ENCODE data around the gene TGFBR3L.

Gene TGFBR3L

DNA sequence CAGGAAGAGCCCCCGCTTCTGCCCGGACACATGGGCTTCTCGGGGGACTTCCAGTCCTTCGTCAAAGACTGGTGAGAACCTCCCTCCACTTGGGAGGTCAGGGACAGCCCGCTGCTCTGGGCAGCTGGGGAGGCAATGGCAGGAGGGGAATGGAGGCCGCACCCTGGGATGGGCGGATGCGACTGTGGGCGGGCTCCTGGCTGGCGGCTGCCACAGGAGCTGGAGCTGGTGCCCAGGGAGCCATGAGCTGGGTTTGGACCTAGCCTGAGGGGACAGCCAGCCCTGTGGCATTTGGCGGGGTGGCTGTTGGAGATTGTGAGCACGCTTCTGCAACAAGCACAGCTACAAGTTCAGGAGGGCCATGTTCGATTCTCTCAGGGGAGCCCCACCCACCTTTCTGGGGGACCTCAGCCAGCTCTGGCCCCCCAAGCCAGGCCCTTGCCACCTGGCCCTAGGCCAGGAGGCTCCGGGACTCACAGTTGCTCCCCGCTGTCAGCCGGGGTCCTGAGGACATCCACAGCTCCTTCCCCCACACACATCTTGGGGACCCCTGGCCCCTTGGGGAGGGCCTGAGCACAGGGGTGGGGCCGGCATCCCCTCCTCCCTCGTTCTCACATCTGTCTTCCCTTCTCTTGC lies 3.0 kb upstream of the TGFBR3L start:
- ATAC-seq: no peak
- TF ChIP-seq TCF4 (CRISPR knock-in tag; IDR thresholded peaks at IDR 0.05; ENCODE audit: borderline replicate concordance): no peak
- no peak for TF ChIP-seq ZFP3 (CRISPR knock-in tag; IDR thresholded peaks at IDR 0.05)
- no peak for TF ChIP-seq ESRRG (CRISPR knock-in tag; IDR thresholded peaks at IDR 0.05)
- TF ChIP-seq, protein P1, sequence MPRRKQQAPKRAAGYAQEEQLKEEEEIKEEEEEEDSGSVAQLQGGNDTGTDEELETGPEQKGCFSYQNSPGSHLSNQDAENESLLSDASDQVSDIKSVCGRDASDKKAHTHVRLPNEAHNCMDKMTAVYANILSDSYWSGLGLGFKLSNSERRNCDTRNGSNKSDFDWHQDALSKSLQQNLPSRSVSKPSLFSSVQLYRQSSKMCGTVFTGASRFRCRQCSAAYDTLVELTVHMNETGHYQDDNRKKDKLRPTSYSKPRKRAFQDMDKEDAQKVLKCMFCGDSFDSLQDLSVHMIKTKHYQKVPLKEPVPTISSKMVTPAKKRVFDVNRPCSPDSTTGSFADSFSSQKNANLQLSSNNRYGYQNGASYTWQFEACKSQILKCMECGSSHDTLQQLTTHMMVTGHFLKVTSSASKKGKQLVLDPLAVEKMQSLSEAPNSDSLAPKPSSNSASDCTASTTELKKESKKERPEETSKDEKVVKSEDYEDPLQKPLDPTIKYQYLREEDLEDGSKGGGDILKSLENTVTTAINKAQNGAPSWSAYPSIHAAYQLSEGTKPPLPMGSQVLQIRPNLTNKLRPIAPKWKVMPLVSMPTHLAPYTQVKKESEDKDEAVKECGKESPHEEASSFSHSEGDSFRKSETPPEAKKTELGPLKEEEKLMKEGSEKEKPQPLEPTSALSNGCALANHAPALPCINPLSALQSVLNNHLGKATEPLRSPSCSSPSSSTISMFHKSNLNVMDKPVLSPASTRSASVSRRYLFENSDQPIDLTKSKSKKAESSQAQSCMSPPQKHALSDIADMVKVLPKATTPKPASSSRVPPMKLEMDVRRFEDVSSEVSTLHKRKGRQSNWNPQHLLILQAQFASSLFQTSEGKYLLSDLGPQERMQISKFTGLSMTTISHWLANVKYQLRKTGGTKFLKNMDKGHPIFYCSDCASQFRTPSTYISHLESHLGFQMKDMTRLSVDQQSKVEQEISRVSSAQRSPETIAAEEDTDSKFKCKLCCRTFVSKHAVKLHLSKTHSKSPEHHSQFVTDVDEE (CRISPR knock-in tag; IDR thresholded peaks at IDR 0.05): no peak
- TF ChIP-seq PPARA (CRISPR knock-in tag; IDR thresholded peaks at IDR 0.05; ENCODE audit: borderline replicate concordance): no peak
- TF ChIP-seq ZFP30 (CRISPR knock-in tag; IDR thresholded peaks at IDR 0.05): no peak
- no peak for TF ChIP-seq ZC3H10 (CRISPR knock-in tag; IDR thresholded peaks at IDR 0.05)

DNA sequence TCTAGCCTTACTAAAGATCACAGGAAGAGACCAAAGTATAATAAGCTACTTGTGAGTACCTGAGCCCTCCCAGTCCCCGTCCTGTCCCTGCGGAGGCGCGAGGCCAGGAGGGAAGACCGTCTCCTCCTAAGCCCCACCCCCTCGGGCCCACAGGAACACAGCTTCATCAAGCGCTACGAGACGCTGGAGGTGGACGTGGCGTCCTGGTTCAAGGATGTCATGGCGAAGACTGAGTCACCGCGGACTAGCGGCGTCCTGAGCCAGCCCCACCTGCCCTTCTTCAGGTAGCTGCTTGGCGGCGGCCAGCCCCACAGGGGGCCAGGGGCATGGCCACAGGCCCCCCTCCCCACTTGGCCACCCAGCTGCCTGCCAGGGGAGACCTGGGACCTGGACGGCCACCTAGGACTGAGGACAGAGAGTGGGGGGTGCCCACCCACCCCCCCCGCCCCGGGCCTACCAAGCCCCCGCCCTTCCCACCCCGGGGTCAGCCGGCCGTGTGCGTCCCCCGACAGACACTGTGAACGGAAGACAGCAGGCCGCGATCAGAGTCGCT lies 2.4 kb upstream of the TGFBR3L start:
- ATAC-seq: no peak
- TF ChIP-seq ZNF70 (CRISPR knock-in tag; IDR thresholded peaks at IDR 0.05) (no peak), ZC3H10 (CRISPR knock-in tag; IDR thresholded peaks at IDR 0.05) (no peak)

DNA sequence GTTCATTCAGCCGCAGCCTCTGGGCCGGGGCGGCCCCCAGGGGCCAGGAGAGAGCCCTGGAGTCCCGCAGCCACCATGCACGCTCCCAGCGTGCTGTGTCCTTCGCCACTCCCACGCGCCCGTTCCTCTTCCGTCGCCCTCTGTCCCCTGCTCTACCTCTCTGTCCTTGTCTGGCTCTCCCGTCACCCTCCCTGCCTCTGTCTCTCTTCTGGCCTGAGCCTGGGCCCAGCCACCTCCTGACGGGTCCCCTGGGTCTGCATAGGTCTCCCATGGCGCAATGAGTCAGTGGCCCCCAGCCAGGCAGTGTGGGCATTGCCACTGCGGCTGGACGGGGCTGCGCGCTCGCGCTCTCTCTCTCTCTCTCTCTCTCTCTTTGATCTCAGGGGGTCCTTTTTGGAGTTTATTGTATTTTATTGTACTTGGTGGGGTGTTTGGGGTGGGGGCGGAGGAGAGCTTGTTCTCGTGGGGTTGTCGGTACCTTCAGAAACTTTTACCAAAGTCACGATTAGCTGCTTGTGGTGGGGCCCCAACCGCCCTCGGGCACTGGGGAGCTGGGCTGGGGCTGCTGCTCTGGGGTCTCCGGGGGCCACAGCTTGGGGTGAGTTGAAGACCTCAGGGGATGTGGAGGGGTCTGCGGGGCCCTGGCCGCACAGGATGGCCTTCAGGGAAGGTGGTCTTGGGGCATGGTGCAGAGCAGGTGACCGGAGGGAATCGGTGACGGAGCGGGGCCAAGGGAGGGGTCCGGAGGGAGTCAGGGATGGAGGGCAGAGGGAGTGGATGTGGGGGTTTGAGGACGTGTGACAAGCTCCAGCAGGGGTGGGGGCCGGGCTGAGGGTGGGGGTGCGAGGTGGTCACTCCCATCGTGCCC lies 1.7 kb upstream of the TGFBR3L start:
- TF ChIP-seq OSR1 (CRISPR knock-in tag; IDR thresholded peaks at IDR 0.05) (no peak), CSDC2 (CRISPR knock-in tag; IDR thresholded peaks at IDR 0.05) (no peak), TCF4 (CRISPR knock-in tag; IDR thresholded peaks at IDR 0.05; ENCODE audit: borderline replicate concordance) (no peak), ZNF8 (CRISPR knock-in tag; IDR thresholded peaks at IDR 0.05) (no peak), PPARA (CRISPR knock-in tag; IDR thresholded peaks at IDR 0.05; ENCODE audit: borderline replicate concordance) (no peak), ISL1 (CRISPR knock-in tag; IDR thresholded peaks at IDR 0.05) (no peak), SNAI2 (CRISPR knock-in tag; IDR thresholded peaks at IDR 0.05) (no peak)
- TF ChIP-seq, protein P2, sequence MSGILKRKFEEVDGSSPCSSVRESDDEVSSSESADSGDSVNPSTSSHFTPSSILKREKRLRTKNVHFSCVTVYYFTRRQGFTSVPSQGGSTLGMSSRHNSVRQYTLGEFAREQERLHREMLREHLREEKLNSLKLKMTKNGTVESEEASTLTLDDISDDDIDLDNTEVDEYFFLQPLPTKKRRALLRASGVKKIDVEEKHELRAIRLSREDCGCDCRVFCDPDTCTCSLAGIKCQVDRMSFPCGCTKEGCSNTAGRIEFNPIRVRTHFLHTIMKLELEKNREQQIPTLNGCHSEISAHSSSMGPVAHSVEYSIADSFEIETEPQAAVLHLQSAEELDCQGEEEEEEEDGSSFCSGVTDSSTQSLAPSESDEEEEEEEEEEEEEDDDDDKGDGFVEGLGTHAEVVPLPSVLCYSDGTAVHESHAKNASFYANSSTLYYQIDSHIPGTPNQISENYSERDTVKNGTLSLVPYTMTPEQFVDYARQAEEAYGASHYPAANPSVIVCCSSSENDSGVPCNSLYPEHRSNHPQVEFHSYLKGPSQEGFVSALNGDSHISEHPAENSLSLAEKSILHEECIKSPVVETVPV (CRISPR knock-in tag; IDR thresholded peaks at IDR 0.05): no peak
- no peak for ATAC-seq

DNA sequence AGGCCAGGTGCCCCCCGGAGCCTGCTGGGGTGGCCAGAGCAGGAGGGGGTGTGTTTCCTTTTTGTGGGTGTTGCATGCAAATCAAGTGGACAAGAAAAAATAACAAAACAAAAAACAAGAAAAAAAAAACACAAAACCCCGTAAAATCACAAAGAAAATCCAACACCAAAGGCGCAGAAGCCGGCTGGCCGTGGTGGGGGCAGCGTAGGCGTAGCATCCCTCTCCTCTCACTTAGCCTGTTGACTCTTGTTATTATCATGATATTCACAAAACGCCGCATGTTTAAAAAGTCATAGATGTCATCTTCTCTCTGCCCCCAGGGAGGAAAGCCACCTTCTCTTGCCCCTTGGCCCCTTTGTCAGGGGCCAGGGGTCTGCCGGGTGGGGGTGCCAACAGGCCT lies 978 bp upstream of the TGFBR3L start:
- ATAC-seq: no peak
- TF ChIP-seq ISL1 (CRISPR knock-in tag; IDR thresholded peaks at IDR 0.05) (no peak), GLIS3 (CRISPR knock-in tag; IDR thresholded peaks at IDR 0.05) (no peak), ZNF565 (CRISPR knock-in tag; conservative IDR thresholded peaks at IDR 0.05; ENCODE audit: low read depth) (no peak), TOX (CRISPR knock-in tag; IDR thresholded peaks at IDR 0.05; ENCODE audit: borderline replicate concordance) (no peak), CSDC2 (CRISPR knock-in tag; IDR thresholded peaks at IDR 0.05) (no peak), ESRRG (CRISPR knock-in tag; IDR thresholded peaks at IDR 0.05) (no peak), OSR1 (CRISPR knock-in tag; IDR thresholded peaks at IDR 0.05) (no peak), RARB (CRISPR knock-in tag; IDR thresholded peaks at IDR 0.05) (no peak), ZNF70 (CRISPR knock-in tag; IDR thresholded peaks at IDR 0.05) (no peak), TCF4 (CRISPR knock-in tag; IDR thresholded peaks at IDR 0.05; ENCODE audit: borderline replicate concordance) (no peak)
- TF ChIP-seq, protein P1 (CRISPR knock-in tag; IDR thresholded peaks at IDR 0.05): no peak
- TF ChIP-seq, protein P3, sequence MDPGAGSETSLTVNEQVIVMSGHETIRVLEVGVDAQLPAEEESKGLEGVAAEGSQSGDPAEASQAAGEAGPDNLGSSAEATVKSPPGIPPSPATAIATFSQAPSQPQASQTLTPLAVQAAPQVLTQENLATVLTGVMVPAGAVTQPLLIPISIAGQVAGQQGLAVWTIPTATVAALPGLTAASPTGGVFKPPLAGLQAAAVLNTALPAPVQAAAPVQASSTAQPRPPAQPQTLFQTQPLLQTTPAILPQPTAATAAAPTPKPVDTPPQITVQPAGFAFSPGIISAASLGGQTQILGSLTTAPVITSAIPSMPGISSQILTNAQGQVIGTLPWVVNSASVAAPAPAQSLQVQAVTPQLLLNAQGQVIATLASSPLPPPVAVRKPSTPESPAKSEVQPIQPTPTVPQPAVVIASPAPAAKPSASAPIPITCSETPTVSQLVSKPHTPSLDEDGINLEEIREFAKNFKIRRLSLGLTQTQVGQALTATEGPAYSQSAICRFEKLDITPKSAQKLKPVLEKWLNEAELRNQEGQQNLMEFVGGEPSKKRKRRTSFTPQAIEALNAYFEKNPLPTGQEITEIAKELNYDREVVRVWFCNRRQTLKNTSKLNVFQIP (CRISPR knock-in tag; IDR thresholded peaks at IDR 0.05; ENCODE audit: borderline replicate concordance, low read depth): no peak
- TF ChIP-seq, protein P4, sequence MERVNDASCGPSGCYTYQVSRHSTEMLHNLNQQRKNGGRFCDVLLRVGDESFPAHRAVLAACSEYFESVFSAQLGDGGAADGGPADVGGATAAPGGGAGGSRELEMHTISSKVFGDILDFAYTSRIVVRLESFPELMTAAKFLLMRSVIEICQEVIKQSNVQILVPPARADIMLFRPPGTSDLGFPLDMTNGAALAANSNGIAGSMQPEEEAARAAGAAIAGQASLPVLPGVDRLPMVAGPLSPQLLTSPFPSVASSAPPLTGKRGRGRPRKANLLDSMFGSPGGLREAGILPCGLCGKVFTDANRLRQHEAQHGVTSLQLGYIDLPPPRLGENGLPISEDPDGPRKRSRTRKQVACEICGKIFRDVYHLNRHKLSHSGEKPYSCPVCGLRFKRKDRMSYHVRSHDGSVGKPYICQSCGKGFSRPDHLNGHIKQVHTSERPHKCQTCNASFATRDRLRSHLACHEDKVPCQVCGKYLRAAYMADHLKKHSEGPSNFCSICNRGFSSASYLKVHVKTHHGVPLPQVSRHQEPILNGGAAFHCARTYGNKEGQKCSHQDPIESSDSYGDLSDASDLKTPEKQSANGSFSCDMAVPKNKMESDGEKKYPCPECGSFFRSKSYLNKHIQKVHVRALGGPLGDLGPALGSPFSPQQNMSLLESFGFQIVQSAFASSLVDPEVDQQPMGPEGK (CRISPR knock-in tag; IDR thresholded peaks at IDR 0.05; ENCODE audit: borderline replicate concordance): no peak
- TF ChIP-seq, protein P5, sequence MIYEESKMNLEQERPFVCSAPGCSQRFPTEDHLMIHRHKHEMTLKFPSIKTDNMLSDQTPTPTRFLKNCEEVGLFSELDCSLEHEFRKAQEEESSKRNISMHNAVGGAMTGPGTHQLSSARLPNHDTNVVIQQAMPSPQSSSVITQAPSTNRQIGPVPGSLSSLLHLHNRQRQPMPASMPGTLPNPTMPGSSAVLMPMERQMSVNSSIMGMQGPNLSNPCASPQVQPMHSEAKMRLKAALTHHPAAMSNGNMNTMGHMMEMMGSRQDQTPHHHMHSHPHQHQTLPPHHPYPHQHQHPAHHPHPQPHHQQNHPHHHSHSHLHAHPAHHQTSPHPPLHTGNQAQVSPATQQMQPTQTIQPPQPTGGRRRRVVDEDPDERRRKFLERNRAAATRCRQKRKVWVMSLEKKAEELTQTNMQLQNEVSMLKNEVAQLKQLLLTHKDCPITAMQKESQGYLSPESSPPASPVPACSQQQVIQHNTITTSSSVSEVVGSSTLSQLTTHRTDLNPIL (CRISPR knock-in tag; IDR thresholded peaks at IDR 0.05; ENCODE audit: low read depth): no peak

Measured in SK-N-SH treated with all-trans-retinoic acid at 6 μM for 48 hours (cell line).